NK-92 treated with Interleukin-12 subunit alpha and Interleukin-12 subunit beta, amount 100 ng/mL, for 24 hours (cell line): ENCODE results near the gene ACLY.
"Not testable (repeated sequence)": the region's sequence is repeated elsewhere in the genome, so short reads cannot be mapped to it uniquely, and the experiment has no call there.

Source experiments
- DNase-seq: peaks from one replicate; lab custom pipeline; 2025; lab: John Stamatoyannopoulos, UW

The ACLY gene

DNA sequence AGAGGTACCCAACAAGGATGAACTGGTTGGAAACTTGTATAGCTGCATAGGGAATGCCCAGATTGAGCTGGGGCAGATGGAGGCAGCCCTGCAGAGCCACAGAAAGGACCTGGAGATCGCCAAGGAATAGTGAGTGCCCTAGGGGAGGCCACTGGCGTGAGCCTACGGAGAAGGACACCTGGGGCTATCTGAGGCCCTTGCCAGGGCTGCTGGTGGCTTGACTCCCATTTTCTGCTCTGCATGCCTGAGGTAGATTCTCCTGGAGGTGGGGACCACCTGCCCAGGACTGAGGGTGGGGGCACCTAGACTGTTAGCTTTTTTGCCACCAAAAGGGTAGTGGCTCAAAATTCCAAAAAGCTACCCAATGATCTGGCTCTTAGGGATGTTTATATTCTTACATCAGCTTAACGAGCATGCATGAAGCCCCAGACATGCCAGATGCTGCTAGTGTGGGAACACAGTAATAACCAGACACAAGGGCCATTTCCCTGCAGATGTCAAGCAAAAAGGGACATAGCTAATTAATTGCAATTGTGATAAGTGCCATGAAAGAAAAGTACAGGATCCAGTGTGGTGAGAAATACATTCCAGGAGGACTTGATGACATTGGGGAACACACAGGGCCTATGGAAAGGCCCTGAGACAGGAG, 20.4 kb upstream of the ACLY start:
- no peak for DNase-seq

DNA sequence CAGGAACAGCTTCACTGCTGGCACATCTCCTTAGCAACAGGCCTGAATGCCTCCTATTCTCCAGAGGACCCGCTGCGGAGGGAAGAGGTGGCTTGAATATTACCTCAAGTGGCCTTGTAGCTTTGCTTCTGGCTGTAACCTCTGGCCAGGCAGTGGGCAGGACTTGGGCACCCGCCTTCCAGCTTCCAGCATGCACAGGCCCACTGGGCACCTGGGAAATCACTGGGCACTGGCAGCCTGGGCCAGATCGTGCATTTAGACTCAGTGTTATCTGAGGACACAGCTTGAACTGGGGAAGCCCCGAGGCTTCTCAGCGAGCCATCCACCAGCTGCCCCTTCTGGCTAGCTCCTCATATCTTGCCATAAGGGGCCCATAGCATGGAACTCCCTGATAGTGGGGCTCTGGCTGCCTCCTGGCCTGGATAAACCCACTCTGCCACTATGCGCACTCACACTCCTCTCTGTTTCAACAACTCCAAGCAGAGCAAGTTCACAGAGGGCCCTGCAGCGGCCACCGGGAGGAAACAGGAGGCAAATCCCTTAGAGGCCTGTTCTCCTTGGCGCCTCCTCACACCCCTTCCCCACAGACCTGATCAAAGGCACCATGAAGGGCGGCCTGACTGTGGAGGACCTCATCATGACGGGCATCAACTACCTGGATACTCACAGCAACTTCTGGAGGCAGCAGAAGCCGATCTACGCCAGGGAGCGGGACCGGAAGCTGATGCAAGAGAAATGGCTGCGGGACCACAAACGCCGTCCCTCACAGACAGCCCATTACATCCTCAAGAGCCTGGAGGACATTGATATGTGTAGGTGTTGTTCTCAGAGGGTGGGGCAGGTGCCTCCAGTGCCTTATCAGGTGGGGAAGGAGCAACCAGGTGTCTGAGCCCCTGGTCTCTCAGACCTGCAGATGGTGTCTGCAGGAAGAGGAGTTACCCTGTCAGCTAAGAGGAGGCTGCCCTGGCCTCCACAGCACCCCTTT, 19.5 kb upstream of the ACLY start:
- DNase-seq, result no peak

DNA sequence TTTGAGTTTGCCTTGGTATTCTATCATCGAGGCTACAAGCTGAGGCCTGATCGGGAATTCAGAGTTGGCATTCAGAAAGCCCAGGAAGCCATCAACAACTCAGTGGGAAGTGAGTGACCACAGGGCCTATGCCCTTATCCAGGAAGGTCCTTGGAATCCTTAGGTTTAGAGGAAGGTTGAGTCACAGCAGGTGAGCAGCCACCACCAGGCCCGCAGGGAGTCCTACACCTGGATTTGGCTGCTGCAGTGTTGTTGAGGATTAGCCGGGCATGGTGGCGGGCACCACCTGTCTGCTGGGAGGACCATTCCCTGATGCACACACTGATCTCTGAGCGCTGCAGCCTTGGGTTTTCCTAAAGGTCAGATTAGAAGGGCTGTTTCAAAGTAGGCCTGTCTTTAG, 16.9 kb upstream of the ACLY start:
- no peak for DNase-seq

DNA sequence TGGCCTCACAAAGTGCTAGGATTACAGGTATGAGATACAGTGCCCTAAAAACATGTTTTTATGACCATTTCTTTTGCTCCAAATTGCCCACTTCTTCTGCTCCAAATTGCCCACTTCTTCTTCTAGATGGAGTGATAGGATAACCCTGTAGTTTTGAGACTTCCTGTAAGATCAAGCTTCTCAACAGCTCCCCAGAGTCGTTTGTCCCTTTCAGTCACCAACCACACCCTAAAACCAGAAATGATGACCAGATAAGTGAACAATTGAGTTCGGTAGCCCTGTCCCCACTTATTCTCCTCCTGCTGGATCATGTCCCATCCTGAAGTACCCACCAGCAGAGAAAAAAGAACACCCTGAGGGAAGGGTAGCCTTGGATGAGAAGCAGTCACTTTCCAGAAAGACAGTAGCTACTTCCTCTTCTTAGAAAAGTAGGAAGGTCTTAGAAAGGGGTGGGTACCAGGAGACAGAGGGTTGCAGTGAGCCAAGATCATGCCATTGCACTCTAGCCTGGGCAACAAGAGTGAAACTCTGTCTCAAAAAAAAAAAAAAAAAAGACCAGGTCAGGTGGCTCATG, 14.2 kb upstream of the ACLY start:
- no peak for DNase-seq

DNA sequence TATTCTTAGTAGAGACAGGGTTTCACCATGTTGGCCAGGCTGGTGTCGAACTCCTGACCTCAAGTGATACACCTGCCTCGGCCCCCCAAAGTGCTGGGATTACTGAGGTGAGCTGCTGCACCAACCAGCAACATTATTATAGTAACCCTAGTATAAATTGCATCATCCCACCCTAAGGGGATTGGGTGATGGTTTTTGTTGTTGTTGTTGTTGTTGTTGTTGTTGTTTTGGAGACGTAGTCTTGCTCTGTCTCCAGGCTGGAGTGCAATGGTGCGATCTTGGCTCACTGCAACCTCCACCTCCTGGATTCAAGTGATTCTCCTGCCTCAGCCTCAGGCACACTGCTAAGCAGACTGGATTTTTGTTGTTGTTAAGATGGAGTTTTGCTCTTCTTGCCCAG, 13.0 kb upstream of the ACLY start:
- not testable (repeated sequence) for DNase-seq

DNA sequence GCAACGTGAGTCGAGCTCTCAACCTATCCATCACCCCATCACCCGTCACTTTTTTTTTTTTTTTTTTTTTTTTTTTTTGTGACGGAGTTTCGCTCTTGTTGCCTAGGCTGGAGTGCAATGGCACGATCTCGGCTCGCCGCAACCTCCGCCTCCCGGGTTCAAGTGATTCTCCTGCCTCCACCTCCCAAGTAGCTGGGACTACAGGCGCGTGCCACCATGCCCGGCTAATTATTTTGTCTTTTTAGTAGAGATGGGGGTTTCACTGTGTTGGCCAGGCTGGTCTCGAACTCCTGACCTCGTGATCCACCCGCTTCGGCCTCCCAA, 12.0 kb upstream of the ACLY start:
- not testable (repeated sequence) for DNase-seq

DNA sequence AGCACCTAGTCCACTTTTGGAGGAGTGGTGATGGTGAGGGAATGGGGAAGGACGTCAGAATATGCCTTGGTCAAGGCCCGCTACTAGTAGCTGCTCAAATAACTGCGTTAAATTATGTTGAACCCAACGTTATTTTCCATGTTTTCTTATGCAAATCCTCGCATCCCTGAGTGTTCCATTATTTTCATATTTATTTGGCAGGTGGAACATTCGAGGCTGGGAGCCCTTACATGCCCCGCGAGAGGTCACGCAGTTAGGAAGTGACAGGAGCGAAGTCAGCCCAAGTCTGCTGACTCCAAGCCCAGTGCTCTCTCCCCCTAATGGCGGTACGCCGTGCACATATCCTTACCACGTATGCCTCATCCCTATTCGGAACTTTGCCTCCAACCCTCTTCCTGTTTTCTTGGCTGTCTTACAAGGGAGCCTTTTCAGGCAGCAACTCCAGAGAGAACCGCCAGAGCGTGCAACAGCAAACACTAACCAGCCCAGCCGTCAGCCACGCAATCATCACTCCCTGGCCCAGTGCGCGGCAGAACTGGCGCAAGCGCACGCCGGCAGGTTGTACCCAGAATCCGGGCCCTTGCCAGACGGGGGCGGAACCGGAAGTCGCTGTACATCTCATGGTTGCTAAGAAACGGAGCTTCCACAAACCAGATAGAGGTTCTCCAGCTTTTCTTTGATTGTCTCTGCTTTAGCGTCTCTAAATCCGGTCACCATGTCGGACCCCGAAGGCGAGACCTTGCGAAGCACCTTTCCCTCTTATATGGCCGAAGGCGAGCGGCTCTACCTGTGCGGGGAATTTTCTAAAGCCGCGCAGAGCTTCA, 11.5 kb upstream of the ACLY start, which contains the start of gene ODAD4:
ODAD4 (plus strand) TSS at position 609 of the 824 bp plus-strand sequence; CDS start at position 716, 107 bp downstream.
- peak; percentile 92 for DNase-seq

DNA sequence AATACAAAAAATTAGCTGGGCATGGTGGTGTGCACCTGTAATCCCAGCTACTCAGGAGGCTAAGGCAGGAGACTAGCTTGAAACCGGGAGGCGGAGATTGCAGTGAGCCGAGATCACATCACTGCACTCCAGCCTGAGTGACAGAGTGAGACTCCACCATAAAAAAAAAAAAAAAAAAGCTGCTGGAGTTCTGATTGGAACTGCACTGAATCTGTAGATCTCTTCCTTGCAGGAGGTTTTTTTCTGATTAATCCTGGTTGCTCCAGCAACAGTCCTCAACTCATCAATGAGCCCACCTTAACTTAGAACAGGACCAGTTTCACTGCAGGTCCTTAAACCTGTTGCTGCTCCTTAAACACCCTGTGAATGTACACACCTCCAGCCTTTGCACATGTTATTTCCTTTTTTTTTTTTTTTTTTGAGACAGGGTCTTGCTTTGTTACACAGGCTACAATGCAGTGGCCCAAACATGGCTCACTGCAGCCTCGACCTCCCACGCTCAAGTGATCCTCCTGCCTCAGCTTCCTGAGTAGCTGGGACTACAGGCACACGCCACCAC, 10.0 kb upstream of the ACLY start:
- DNase-seq, result no peak

DNA sequence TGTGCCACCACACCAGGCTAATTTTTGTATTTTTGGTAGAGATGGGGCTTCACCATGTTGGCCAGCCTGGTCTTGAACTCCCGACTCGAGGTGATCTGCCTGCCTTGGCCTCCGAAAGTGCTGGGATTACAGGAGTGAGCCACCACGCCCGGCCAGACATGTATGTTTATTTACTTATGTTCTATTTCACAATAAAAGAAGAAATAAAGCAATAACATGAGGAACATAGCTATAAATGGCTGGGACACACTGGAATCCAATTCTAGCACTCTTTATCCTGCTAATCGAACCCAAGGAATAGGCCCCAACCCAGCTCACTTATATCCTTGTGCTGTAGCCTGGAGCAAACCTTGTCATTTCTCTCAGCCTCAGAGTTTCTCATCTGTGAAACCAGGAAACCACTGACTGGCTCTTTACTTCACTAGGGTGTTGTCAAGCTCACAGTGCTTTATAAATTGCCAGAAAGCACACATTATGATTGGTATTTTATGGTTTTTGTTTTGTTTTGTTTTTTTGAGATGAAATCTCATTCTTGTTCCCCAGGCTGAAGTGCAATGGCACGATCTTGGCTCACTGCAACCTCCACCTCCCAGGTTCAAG, 7.3 kb upstream of the ACLY start:
- no peak for DNase-seq

DNA sequence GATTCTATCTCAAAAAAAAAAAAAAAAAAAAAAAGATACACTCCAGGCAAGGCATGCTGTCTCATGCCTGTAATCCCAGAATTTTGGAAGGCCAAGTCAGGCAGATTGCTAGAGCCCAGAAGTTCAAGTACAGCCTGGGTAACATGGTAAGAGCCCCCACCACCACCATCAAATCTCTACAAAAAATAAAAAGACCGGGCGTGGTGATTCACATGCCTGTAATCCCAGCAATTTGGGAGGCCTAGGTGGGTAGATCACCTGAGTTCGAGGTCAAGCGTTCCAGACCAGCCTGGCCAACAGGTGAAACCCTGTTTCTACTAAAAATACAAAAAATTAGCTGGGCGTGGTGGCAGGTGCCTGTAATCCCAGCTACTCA, 1.8 kb upstream of the ACLY start:
- DNase-seq, result no peak

DNA sequence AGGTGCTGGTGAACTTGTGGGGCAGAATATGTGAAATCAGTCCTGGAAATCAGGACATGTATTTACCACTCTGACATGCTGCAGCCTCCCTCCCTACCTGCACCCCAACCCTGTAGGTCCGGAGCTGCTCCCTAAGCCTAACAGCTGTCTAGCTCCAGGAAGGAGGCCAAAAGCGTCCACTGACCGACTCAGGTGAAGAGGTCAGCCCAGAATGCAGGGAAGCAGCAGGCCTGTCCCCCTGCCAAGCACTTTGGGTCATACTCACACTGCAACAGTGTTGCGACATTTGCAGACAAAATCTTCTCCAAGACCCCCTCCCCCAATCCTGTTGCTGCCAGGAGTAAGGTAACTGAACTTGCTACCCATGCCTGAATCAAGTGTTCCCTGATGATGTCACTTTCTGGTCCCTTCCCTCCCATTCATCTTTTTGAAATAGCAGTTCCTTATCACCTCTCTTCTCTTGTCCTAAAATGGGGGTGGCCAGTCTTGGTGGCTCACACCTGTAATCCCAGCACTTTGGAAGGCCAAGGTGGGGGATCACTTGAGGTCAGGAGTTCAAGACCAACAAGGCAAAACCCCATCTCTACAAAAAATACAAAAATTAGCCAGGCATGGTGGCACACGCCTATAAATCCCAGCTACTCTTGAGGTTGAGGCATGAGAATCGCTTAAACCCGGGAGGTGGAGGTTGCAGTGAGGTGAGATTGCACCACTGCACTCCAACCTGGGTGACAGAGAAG, 1.3 kb upstream of the ACLY start:
- DNase-seq, result no peak

DNA sequence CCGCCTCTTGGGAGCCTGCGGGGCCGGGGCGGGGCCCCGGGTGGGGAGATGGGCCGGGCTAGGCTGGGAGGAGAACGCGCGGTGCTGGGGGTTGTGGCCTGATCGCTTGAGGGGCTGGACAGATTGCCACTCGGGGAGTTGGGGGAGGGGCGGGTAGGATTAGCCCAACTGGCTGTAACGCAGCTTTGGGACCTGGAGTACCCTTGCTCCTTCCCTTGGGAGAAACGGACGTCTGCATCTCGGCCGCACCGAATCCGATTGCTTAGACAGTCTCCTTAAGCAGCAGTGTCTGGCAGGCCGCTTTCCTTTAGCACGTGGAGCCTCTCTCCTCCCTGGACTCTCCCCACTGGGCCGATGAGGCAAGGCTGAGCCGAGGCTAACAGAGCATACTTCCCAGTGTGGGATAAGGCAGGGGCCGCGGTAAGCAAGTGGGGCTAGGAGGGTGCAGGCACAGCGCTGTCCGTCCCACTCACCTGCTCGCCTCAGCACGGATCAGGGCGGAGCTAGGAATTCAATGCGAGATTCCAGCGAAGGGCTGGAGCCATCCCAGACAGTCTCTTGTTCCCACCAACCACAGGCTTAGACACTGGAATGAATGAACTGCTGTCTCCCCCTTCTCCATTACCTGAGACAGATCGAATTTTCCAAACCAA, 540 bp upstream of the ACLY start:
- no peak for DNase-seq

DNA sequence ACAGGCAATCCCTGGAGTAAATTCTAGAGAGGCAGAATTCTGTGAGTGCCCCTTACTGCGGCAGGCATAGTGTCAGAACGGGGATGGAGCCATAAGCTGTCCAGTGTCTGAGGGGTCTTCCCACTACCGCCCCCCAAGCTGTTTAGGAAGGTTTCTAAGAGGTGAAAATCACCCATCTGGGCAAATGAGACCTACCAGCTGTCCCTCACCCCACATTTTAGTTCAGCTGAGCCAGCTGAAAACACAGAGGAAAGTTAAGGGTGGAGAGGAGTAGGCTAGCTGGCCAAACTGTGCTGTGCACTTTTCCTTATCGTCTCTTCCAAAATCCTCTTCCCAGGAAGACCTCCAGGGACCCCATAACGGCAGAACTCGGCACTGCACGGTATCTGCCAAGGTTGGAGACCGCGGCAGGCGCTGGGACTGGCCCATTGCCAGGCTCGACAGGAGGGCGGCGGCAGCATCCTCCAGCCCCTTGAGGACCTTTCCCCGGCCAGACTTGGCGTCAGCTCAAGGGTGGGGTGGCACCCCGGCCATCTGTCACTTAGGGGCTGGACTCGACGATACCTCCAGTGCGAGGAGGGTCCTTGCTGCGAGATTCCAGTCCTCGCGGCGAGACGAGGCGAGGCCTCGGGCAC, 955 bp downstream of the ACLY start:
- DNase-seq, result peak; percentile 20

DNA sequence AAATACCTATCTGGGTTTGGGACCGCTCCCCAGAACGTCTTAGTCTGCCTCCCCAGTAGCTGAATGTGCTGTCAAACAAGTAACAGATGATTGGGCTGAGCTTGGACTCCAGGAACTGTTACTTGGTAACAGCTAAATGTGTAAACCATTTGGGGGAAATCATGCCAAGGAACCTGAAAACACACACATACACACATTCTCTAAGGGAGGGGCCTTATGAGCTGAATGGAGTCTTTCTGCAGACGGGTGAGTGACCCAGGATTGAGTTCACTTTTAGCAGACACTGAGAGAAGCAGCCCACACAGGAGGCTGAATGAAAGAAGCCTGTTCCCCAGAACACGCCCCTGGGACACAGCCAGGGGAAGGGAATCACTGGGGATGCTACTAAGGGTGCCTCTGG, 1.6 kb downstream of the ACLY start:
- DNase-seq, result no peak

DNA sequence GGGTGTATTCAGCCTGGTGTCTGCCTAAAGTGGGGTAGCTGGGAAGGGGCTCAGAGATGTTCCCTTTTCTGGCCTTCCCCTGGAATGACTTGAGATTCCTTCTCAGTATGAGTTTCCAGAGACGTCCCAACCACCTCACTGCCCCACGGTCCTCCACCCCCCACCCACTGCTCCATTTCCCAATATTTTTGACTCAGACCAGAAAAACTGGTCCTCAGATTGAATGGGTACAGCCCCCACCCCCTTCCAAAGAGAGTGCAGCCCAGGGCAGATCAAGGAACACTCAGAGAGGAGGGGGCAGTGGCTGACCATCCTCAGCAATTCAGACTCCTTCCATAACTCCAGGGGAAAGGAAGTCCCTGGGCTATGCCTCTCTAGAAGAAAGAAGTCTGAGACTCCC, 3.2 kb downstream of the ACLY start:
- no peak for DNase-seq

DNA sequence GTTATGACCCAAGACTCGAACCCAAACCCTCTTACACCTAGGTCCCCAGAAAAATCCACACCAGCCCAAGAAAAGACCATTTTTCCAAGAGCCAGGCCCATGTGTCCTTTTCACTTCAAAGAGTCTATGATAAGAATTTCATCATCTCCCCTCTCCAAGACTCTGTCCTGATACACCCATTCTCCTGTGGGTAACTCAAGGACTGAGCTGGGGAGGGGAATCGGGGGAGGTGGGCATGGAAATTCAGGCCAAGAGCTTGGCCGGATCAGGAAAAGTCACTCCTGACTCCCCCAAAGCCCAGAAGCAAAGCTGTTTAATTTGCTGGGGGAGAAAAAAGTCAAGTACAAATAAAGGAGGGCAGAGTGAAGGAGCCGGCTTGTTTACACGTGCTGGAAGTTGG, 3.7 kb downstream of the ACLY start:
- no peak for DNase-seq

DNA sequence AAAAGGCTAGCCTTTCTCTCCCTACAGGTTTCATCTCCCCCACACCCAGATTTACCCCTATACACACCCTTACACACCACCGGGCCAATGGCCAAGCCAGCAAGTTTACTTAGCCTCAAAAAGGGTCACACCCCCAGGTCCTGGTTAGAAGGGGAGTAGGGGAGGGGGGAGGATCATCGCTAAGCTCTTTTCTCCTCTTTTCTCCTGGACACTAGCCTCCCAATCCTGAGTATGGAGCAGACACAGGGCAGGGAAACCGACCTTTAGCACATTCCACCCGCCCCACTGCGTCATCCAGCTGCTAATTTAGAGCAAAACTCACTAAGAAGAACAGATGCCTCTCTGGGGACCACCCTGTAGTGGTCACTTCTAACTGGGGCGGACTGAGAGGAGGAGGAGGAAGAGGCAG, 4.4 kb downstream of the ACLY start:
- DNase-seq, result no peak

DNA sequence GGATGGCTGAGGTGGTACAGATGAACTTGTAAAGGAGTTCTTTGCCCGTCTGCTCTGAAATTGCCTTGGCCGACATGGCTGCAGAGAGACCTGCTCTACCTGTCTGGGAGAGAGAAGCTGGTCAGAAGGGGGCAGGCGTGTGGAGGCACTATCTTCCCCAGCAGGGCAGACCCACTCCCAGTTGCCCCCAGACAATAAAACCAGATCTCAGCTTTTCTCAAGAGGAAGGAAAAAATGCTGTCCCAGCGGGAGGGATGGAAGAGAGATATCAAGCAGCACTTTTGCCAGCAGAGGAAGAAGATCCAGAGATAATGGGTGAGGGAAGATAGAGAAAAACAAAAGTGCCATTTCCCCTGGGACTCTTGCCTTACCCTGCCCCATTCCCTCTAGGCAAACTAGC, 5.0 kb downstream of the ACLY start:
- DNase-seq, result no peak

DNA sequence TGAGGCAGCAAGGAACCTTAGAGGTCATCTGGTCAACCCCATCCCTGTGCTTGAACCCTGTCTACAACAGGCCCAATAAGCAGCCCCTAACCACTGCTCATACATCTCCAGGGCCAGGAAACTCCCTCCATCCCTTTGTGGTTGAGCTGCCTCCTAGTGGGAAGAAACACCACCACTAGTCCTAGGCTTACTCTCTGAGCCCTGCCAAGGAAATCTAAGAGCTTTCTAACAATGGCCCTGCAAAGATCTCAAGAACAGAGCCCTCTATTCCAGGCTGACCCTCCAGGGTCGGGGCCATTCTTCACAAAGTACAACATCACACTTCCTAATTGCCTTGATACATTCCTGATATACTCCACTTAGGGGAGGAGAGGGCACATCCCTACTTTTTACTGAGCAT, 5.8 kb downstream of the ACLY start:
- DNase-seq, result no peak
